ENCODE data around the gene LAYN.

The LAYN gene

DNA sequence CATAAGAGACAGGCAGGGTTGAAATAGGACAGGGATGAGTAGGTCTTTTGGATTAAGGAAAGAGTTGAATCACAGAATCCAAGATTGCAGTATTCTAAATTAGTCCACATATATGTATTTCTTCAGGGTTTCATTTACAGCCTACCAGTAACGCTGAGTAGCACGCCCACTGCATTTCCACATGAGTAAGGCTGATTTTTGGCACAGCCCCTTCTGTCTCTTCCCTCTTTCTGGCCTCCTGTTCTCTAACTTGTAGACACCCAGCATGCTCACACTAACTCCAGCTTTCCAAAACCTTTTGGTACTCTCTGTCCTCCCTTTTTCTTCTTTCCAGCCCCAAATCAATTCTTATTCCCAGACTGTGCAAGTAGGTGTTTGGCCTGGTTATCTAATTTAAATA lies 58.0 kb downstream of the LAYN start:
- no peak for DNase-seq

GRCh38 chr11:111601636-111601978 lies 61.1 kb downstream of the LAYN start:
- DNase-seq = no peak

GRCh38 chr11:111601979-111602864 lies 61.7 kb downstream of the LAYN start, which contains the start of gene SIK2:
SIK2 (plus strand) TSS chr11:111602449; CDS start chr11:111602564, 115 bp downstream.
- peak; percentile 87 for DNase-seq

- DNase-seq = peak; percentile 52
These were observed 62.5 kb downstream of the LAYN start for GRCh38 chr11:111602865-111603610.

GRCh38 chr11:111603611-111604130 lies 63.2 kb downstream of the LAYN start:
- no peak for DNase-seq

GRCh38 chr11:111604392-111605009 lies 64.0 kb downstream of the LAYN start:
- peak; percentile 89 for DNase-seq

- DNase-seq = no peak
These were observed 65.2 kb downstream of the LAYN start for GRCh38 chr11:111605681-111606080.

DNA sequence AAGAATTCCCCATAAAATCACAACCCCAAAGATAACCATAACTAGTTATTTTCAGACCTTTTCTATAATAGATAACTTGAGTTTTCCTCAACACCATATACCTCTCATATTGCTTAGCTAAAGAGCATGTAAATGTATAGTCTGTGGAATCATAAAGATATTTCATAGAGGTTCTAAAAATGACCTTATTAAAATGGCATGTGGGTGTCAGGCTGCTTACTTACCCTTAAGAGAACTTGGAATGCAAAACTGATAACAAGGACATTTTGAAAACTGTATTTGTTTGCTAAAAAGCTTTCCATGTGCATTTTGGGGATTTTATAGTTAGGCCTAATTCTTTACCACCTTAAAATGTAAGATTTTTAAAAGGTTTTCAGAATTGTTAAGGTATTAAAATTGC lies 66.5 kb downstream of the LAYN start:
- DNase-seq = no peak

DNA sequence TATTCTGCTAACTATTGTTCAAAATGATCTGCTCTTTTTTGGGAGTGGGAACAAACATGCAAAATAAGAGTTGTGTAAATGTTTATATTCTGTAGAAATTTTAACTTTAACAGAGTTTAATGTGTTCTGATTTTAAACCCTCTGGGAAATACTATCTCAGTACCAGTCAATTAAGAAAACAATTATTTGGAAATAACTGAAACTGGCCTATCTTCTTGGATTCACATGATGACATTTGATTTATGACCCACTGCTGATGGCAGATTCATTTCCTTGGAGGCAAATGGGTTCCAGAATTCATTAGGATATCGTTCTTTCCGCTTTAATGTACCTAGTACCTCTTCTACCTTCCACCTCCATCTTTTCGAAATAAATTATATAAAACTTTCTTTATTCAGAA lies 67.2 kb downstream of the LAYN start:
- DNase-seq = no peak
